Measurements from ENCODE around the gene CACHD1.

CACHD1 gene

DNA sequence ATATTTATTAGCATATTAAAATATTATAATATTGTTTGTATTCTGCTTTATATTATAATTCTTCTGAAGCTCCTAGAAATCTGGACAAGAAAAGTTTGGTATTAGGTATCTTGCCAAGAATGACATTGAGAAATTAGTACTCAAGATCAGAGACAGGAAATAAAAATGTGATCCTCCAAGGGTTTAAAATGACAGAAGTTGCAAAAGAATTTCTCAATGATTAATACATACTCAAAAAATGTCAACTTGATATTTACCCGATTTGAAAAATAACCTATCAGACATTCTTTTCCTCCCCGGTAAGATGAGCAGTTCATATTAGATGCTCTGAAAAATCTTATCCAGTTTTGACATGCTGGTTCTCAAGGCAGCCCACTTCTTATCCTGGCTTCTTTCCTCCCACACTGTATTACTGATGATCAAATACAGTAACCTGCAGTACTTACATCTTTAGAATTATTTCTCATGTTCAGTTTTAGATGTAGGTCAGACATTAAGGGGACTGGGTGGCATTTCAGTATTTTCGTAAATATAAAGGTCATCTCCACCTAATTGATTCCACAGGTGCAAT is 55.3 kb downstream of the CACHD1 start:
- DNase-seq: no peak

DNA sequence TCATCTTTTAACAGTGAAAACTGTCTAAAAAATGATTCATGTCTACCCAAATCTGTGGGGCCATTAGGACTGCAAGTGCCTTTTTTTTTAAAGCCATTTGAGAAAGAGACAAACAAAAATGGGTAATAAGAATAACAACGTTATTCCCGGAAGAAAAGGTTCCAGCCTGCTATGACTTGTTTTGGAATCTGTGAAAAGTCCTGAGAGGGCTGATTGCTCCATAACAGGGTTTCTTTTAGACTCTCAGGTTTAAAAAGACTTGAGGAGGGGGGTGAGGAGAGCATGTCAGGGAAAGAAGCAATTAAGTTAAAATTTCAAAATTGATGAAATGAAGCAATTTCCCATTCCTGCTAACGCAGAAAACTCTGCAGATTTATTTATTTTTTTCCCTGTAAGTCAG is 56.4 kb downstream of the CACHD1 start:
- DNase-seq: no peak

DNA sequence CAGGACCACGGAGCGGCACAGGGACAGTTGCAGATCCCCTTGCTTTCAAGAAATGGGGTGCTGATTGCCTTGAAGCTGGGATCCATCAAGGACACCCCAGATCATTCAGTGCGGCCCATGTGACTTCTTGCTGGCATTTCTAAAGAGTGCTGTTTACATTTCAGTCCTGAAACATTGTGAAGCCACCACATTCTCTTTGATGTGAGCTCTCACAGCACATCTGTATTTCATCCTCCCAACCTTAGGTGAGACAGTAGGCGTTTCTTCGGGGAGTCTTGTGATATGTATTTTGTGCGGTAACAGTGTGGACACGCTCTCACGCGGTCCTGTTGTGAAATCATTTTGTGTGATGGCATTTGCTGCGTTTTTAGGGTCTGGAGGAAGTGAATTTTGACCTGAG is 57.2 kb downstream of the CACHD1 start:
- DNase-seq: no peak

DNA sequence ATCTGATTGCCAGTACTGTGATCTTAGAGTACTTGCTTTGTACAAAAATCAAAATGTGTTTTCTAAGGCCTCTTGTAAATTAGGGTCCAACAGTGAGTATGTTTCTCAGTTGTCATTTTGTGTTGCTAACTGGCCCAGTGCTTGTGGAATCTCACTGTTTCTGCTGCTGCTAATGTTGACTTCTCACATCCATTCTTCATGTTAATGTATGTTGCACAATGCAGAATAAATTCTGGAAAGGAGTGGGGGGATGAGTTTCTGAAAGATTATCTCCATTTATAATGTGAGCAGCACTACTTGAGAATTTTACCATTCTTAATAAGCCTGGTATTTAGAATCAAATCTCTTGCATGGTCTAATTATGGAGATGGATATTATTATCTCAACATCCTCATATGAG is 57.9 kb downstream of the CACHD1 start:
- DNase-seq: no peak

DNA sequence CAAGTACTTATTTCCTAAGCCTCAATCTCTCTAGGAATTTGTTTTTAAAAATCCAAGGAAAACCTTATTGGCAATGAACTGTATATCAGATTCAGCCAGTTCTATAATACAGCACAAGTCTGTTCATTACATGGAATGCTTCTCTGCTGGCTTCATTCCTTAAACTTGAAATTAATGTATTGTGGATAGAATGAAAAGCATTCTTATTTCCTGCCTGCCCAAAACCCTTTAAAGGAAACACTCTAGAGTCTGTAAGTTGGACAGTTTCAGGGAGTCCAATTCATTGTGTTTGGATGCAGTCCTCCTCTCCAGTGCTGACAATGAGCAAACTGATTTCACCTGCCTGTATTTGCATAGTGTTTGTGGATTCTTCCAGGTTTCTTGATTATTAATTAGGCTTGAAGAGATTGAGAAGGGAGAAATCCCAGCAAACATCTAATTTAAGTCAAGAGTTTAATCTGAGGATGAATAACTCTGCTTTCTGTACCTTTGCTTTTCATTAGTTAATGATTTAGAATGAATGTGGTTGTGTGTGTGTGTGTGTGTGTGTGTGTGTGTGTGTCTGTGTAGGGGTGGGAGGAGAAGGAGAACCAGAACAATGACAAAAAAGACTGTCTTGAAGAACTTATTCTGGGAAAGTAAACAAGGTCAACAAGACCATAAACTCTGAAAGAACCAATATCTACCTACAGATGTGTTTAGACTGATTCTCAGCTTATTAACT is 61.2 kb downstream of the CACHD1 start:
- DNase-seq: no peak

DNA sequence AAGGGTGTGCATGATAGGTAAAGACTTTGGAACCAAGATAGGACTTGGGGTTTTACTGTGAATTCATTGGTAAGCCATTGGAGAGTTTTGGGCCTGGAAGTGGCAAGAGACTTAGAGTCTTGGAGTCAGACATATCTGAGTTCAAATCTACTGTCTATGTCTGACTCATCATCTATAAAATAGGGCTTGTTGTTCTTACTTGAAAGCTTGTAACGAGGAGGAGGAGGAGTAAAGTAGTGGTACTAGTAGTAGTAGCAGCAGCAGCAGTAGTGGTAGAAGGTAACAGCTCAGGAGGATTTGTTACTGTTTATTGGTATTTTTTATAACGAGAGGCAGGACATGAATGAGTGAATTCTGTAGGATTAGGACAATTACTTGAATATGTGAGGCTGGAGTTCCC is 62.7 kb downstream of the CACHD1 start:
- no peak for DNase-seq

DNA sequence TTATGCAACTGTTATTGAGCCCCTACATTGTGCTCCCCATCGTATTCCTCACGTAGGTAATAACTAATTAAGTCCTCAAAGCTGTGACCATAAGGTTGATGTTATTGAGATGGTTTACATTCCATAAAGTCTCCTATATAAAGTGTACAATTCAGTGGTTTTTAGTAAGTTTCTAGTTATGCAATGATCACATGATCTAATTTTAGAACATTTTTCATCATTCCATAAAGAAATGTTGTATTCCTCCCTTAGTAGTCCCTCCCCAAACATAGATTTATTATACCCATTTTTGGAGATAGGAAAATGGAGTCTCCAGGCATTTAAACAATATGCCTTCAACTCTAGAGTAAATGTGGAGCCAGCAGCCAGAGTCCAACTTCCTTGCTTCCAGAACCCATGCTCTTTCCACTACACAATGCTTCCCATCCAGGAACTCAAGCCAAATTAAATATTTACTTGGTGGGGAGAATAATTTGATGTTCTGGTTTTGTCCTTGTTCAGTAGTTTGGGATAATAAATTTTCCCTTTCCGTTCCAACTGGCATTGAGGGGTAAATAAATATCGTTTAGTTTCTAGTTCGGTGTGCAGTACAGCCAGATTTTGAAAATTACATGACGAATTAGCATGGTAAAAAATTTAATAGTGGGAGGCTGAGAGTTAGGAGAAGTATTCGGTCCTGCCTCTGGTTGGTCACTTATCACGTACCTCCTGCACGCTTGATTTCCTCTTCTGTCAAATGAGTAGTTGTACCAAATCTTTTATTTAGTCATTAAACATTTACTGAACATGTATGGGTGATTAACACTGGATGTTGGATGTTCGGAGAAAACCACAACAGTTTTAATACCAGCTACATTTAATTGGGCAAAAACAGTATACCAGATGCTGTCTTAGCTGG is 66.3 kb downstream of the CACHD1 start:
- no peak for DNase-seq

DNA sequence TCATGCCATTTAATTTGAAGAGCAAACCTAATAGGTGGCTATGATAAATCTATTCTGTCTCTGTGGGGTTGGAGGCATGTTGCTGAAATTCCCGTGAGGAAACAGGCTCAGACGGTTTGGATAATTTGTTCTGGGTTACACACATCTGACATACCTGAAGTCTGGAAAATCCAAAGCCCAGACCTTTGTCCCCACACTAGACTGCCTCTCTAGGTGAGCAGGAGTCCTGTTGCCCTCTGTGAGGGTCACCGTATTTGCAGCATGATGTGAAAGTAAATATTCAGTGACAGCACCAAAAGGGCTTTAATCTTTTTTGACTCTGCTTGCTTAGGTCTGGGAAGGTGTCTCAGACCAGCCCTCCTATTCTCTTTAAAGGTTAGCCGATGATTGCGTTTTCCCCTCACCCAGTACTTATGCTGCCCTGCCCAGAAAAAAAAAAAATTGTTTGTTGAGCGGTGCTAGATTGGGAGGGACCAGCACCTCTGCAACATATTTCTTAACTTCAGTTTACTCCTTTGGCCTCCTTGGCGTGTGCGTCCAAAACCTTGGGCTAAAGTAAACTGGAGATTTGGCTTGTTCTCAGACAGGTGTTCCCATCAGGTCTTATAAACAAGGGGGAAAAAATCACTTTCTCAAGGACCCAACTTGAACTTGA is 67.0 kb downstream of the CACHD1 start:
- DNase-seq: no peak

DNA sequence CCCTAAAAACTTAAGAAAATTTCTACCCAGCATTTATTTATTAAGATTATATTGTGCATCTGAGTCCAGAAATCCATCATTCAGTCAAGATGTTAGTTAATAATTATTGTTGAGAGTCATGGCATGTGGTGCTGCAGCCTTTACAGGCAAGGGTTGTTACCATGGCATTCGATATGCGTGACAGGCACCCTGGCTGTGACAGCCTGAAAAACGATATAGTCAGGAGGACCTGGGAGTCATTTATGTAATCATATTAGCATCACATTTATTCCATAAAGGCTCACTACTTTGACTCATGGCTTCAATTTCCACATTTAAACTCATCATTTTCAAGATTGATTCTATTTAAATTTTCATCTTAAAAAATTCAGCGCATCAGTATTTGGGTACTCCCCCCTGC is 68.0 kb downstream of the CACHD1 start:
- DNase-seq: no peak

DNA sequence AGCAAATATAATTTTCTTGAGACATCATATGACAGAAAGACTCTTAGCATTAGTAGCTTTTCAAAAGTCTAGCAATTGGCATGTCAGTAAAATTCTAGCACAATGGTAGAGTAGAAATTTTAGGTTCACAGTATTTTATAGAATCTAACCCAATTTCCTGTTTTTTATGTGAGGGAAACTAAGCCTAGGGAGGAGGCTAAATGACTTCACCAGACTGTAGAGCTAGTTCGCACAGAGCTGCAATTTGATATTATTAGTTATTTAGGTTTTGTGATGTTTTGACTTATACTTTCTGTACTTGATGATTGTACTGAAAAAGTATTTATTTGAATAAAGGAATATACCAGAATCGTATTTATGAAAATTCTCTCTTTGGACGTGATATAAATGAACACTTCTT is 68.5 kb downstream of the CACHD1 start:
- no peak for DNase-seq

DNA sequence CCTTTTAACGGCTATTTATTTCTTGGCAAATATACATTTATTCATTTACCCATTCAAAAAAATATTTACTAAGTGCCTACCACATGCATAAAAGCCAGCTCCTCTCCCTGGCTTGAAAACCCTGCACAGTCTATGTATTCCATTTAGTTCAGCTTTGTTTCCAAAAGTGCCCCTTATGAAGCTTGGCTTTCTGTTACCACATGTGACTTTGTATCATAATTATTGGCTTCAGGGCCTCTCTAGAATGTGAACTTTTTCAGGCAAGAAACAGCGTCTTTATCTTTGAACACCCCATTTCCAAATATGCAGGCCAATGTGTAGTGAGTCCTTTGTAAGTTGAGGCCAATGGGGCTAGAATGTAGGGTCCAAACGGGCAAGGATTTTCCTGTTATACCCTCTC is 69.4 kb downstream of the CACHD1 start:
- no peak for DNase-seq

DNA sequence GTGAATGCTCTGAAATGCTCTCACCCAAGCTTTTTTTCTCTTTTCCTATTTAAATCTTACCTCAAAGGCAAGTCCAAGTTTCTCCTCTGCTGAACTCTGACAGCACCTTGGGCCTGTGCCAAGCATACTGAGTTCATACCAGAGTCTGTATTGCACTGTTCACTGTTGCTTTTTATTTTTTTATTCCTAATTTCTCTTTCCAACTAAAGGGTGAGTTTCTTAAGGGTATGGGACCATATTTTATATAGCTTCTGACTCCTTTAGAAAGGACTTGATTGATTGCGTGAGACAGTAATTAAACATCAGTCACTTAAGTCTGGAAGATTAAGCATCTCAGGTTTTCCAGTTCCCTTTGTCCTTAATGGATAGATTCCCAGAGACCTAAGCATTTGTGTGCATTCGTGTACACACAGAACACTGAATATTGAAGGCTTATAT is 69.9 kb downstream of the CACHD1 start:
- DNase-seq: no peak

DNA sequence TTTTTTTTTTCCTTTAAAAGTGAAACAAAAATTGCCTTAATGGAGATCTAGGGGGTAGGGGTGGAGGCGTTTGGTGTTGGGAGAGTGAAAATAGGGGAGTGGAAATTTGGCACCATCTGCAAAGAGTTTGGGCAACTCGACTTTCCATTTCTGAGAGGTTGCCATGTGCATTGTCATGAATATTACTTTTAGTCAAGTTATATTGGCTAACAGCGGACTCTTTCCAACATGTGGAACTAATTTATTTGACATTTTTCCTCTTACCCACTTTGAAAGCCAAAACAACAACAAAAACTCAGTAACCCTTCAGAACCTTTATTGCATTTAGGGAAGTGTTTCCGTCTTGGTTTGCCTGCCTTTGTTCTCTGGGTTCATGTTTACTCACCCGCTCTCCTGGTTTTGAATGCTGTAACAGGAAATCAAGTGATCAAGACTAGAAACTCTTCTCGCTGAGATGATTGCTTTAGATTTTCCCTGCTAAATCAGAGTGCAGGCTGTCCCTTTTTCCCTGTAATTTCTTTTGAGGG is 70.4 kb downstream of the CACHD1 start:
- no peak for DNase-seq

DNA sequence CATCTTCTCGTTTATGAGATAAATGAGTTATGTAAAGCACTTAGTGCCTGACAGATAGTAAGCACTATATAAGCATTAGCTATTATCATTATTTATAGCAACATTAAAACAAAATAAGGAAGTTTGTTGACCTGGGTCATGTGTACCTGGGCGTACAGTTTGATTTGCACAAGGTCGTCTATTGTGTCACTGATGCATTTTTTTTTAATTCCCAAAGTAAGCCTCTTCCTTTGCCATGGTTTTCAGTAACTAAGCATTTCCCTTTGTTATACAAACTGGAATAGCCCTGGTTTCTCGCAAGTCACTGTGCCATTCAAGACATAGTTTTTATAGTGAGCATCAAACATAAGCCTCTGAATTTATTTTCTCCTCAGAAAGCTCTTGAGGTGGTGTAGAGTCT is 72.2 kb downstream of the CACHD1 start:
- DNase-seq: no peak

DNA sequence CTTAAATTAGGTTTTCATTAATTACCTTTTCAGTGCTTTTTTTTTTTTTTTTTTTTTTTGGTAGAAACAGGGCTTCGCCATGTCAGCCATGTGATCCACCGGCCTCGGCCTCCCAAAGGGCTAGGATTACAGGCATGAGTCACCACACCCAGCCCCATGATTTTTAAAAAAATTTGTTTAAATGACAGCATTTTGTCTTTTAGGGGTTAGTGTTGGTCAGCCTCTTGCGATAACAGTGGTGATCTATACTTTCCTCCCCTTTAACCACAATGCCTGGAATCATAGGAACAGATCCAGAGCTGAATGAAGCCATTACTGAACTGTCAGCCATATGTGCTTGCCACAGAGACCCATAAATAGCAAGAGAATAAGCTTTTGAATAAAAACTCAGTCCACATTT is 73.9 kb downstream of the CACHD1 start:
- DNase-seq: no peak

DNA sequence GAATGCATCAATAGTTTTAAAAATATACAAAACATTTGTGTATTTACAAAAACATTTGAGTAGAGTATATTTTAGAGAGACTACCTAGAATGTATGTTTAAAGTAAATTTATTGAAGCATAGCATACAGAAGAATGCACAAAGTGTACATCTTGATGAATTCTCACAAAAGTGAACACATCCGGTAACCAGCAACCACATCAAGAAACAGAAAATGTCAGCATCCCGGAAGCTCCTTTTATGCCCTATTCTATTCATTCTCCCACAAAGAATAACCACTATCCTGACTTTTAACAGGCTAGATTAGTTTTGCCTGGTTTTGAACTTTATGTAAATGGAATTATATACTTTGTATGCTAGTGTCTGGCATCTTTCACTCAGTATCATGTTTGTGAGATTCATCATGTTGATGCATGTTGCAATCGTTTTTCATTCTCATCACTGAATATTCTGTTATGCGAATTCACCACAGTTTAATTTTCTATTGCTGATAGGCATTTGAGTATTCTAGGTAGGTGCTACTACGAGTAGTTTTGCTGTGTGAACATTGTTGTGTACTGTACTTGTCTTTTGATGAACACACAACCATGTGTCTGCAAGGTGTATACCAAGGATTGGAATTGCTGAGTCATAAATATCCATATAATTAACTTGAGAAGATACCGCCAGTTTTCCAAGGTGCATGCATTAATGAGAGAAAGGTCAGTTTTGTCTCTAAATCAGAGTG is 75.4 kb downstream of the CACHD1 start:
- DNase-seq: no peak

DNA sequence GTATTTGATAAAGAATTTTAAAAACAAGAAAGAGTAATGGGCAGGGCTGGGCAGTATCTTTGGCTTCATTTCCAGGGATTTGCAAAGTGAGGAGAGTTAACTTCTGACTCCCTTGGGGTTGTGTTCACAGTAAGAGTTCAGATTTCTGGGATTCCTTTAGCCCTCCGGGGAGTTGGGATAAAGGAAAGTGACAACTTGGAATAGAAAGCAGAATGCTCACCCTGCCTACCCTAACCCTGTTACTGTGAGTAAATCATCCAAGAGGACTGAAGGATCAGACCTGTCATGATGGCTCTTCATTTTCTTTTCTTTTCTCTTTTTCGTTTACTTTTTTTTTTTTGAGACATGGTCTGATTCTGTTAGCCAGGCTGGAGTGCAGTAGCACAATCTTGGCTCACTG is 76.1 kb downstream of the CACHD1 start:
- no peak for DNase-seq

DNA sequence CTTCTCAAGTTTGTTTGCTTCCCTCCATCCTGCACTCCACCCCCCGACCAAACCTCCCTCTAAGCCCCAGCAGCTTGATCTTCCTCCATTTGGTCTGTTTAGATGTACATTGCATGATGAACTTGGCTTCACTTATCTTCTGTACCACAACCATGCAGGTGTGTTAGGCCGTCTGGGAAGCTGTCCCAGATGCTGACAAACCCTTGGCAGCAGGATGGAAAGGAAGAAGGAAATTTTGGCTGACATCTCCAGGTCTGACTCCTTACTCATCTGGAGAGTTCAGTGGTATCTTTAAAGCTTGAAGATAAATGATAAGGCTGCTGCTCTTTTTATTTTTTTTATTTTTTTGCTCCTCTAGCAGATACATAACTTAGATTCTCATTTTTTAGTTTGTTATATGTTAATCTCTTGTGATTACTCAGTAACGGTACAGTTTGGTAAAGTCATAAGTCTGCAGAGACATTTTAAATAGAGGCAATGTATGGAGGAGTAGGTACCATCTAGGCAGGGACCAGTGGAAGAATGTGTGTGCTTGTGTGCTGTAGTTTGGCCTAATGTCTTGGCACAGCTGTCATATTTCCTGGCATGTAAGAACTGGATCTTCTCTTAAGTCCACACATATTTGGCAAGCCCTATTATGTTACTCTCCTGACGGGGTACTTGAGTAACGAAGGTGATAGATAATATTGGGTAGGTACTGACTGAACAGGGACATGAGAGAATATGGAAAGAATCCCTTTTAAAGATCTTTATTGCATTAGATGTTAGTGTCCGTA is 79.7 kb downstream of the CACHD1 start:
- no peak for DNase-seq

DNA sequence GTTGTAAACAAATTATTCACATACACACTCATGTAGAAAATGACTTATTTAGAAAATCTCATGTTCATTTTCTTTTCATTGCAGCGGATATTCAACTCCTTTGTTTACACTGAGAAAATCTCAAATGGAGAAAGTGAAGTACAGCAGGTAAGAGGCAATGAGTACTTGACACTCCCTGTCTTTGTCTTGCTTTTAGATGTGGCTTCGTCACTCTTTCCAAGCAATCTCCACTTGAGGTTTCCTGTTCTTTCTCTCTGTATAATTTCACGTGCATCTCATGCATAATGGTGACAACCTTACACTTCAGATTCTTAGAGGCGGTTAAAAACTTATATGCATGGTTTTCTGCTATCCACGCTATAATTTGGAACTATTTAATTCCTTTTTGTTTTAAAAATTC is 80.6 kb downstream of the CACHD1 start:
- DNase-seq: no peak

DNA sequence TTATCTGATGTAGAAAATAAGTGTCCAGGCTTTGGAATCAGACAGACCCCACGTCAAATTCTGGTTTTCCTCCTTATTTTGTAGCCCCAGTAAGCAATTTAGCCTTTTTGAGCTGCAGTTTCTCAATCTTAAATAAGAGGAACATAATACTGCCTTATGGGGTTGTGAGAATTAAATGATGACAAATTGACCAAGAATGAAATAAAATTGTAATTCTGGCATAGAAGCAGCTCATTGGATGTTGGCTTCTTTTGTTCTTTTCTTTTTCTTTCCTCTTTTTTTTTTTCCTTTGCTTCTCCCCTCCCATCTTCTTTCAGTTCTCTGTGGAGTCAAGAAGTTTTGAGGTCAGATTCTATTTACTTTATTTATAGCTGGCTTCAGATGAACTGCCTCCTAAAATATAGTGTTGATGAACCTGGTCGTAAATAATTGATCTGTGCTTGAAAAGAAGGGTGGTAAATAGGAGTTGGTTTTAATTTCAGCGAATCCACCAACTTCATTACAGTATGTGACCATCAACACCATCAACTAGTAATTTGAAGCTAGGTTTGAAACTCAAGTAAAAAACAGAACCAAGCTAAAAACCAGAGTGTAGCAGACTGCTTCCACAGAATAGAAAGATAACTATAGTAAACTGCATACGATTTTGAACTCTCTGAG is 81.1 kb downstream of the CACHD1 start:
- DNase-seq: no peak

DNA sequence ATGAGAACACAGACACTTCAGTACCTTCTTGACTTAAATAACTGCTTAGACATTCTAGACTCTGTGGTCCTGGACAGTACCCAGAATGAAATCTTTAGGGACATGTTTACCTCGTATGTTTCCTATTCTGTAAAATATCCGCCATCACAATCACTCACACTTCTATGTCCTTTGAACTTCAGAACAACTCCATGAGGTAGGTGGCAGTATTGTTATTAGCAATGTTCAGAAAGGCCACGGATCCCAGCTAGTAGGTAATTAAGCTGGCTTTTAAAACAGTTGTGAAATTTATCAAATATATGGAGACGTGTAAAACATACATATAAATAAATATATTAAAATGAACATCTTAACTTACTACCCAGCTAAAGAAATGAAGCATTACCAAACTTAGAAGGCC is 83.4 kb downstream of the CACHD1 start:
- no peak for DNase-seq

Data from GF-D8 (cell line).